TTC549 (cell line): ENCODE results near the gene CHRNG.

ENCODE experiments used
- FAIRE-seq: peaks from 2 replicates; lab custom pipeline; 2012; peaks lifted over from hg19 to GRCh38; lab: Jason Lieb, UNC

Gene CHRNG

GRCh38 chr2:232580648-232580981 lies 41.1 kb downstream of the CHRNG start:
- no peak for FAIRE-seq

DNA sequence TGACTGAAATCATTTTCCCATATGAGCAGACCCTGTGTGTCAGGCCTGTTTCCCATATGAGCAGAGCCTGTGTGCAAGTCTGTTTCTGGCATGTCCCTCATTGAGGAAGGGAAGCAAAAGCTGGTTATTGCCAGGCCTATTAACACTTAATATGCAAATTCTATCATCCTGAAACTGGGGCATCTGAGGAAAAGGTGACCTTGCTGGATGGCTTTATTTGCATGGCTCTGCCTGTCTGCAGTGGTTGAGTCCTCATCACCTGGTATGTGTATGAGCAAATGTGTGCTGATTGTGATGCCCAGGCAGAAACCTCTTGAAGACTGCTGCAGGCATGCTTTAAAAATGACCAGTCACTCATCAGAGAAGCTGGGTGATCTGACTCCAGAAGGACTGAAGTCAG lies 42.2 kb downstream of the CHRNG start:
- FAIRE-seq = no peak

DNA sequence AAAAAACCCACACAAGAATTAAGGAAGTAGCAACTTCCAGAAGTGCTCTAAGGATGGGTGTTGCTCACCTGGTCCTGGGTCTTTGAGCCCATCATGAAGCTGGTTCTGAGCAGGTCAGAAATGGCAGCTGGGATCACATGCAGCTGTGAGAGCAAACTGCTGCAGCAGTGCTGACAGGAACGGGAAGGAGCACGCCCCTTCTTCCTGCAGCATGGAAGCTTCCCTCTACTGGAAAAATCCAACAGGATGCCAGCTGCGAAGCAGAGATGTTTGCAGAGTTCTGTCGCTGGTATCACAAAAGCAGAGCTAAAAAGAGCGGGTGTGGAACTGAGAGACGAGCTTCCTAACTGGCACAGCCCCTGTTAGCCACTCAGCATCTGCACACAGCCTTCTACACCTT lies 44.7 kb downstream of the CHRNG start:
- no peak for FAIRE-seq

DNA sequence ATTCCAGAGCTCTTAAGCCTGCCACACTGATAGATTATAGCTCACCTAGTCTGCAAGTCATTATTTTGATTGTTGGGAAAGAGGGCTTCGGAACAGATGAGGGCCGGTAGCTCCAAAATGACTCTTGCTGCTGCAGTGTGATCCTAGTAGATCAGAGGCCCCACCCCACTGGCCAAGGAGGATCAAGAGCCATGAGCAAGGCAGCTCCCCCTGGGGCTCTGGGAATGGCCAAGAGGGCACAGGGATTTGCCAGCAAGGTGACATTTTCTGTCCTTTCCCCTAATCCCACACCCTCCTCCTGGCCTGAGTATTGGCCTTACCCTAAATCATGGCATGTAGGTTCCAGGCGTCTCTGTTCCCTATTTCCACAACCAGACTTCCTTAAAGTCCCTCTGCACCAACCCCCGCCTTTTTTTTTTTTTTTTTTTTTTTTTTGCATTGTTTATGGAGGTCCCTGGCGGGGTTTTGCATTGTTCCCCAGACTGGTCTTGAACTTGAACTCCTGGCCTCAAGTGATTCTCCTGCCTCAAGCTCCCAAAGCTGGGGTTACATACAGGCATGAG lies 47.5 kb downstream of the CHRNG start:
- FAIRE-seq = no peak

DNA sequence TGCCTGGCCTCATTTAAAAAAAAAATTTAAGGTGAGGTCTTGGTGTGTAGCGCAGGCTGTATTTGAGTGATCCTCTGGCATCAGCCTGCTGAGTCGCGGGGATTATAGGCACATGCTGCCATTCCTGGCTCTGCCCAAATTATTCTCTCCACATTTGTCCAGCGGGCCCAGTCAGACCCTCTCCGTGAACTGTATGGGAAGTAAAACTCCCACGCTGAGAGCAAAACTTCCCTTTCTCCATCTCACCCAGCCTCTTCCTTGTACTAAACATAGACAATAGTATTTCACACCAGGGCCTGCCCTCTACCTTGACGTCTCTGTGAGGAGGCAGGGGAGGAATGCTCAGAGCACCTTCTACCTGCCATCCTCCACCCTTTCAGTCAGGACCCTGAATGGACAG lies 48.0 kb downstream of the CHRNG start:
- FAIRE-seq = no peak

DNA sequence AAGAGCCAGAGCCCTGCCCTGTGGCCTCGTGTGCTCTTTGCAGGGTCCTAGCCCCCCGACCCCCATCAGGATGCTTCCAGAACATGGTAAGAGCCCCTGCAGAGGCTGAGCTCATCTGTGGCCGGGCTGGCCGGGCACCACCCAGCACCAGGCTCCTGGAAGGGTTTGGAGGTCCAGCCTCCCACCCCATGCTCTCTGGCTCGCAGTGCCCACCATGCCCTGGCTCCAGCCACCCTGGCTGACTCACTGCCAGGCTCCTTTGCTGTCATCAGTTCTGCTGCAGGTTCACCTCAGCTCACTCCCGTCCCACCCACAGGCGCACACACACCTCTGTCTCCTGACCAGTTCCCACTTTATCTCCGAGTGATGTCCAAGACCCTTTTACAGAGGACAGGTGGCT lies 48.5 kb downstream of the CHRNG start:
- FAIRE-seq = no peak

- FAIRE-seq = no peak
Observed at GRCh38 chr2:232588680-232589585, 49.4 kb downstream of the CHRNG start.

- no peak for FAIRE-seq
Observed at GRCh38 chr2:232592772-232593395, 53.4 kb downstream of the CHRNG start.

GRCh38 chr2:232593982-232594381 lies 54.5 kb downstream of the CHRNG start:
- no peak for FAIRE-seq
